K562 (cell line): ENCODE results near the gene CSRNP2. TPM values are rescaled to one million over a fixed set of nuclear protein-coding genes. Genes with fewer than 3 reads are reported as not detected.

Experiments
- BACH1 ChIP-seq: fragments of 200-800 bp; sonication (Bioruptor generic); IDR thresholded peaks from 2 replicates; pipeline ENCODE4 v1.6.1; 2016; ENCODE audit warnings: missing genetic modification characterization, missing compliant biosample characterization
- CHD4 ChIP-seq: fragments of 200-600 bp; sonication (generic); IDR thresholded peaks from 3 replicates; pipeline ENCODE4 v1.6.1; 2012; ENCODE audit warnings: low read depth, mild to moderate bottlenecking, mixed read lengths, low read length, inconsistent platforms; ENCODE audit not compliant: insufficient read depth, insufficient replicate concordance, poor library complexity, severe bottlenecking
- FOXA1 ChIP-seq: fragments of 450-650 bp; IDR thresholded peaks from 2 replicates; pipeline ENCODE4 v1.6.1; 2016; ENCODE audit warnings: mild to moderate bottlenecking, borderline replicate concordance
- GABPA ChIP-seq: fragments of 200-800 bp; sonication (Bioruptor generic); conservative IDR thresholded peaks from 2 replicates; pipeline ENCODE4 v1.6.1; 2016; ENCODE audit warnings: low read depth, missing genetic modification characterization, missing compliant biosample characterization
- HDAC3 ChIP-seq: fragments of 450-650 bp; IDR thresholded peaks from 2 replicates; pipeline ENCODE4 v1.6.1; 2018; ENCODE audit warnings: borderline replicate concordance, mild to moderate bottlenecking, moderate library complexity; ENCODE audit not compliant: partially characterized antibody
- HEY1 ChIP-seq: fragments of 250-450 bp; sonication (Bioruptor Pico); IDR thresholded peaks from 2 replicates; pipeline ENCODE4 v1.5.0; 2020; ENCODE audit warnings: mild to moderate bottlenecking, moderate library complexity, borderline replicate concordance
- HNRNPUL1 ChIP-seq: fragments of 200-400 bp; formaldehyde crosslinking; IDR thresholded peaks from 2 replicates; pipeline ENCODE4 v1.6.1; 2017; ENCODE audit warnings: low read length
- IFI16 ChIP-seq: fragments of 250-450 bp; sonication (Bioruptor Pico); IDR thresholded peaks from 2 replicates; pipeline ENCODE4 v2.1.2; 2022; ENCODE audit warnings: mild to moderate bottlenecking, inconsistent platforms
- MEIS2 ChIP-seq: fragments of 450-650 bp; IDR thresholded peaks from 2 replicates; pipeline ENCODE4 v1.6.1; 2014; ENCODE audit warnings: mild to moderate bottlenecking; ENCODE audit not compliant: partially characterized antibody
- NCOA6 ChIP-seq: fragments of 450-650 bp; IDR thresholded peaks from 2 replicates; pipeline ENCODE4 v1.6.1; 2017; ENCODE audit warnings: mild to moderate bottlenecking
- NFE2L1 ChIP-seq: fragments of 450-650 bp; IDR thresholded peaks from 2 replicates; pipeline ENCODE4 v1.6.1; 2016; ENCODE audit warnings: missing genetic modification characterization, low read depth, mild to moderate bottlenecking, missing compliant biosample characterization, moderate library complexity, borderline replicate concordance
- PATZ1 ChIP-seq: fragments of 250-450 bp; sonication (Bioruptor Pico); IDR thresholded peaks from 2 replicates; pipeline ENCODE4 v1.5.0; 2020; ENCODE audit warnings: mild to moderate bottlenecking, borderline replicate concordance
- RFX7 ChIP-seq: fragments of 250-450 bp; sonication (Bioruptor Pico); IDR thresholded peaks from 2 replicates; pipeline ENCODE4 v1.5.1; 2021; ENCODE audit warnings: mild to moderate bottlenecking
- TFAM ChIP-seq: fragments of 250-450 bp; sonication (Bioruptor Pico); conservative IDR thresholded peaks from 2 replicates; pipeline ENCODE4 v1.5.0; 2021; ENCODE audit warnings: mild to moderate bottlenecking, moderate library complexity
- ZFP1 ChIP-seq: fragments of 450-650 bp; formaldehyde crosslinking; IDR thresholded peaks from 2 replicates; pipeline ENCODE4 v1.4.0; 2020; ENCODE audit warnings: mild to moderate bottlenecking, mixed read lengths
- ZNF184 ChIP-seq: sonication (generic); formaldehyde crosslinking; IDR thresholded peaks from 2 replicates; pipeline ENCODE4 v1.5.0; 2020; ENCODE audit warnings: missing genetic modification reagents
- ZNF232 ChIP-seq: sonication (generic); formaldehyde crosslinking; IDR thresholded peaks from 2 replicates; pipeline ENCODE4 v1.8.0; 2022; ENCODE audit warnings: mild to moderate bottlenecking, missing genetic modification reagents
- ZNF282 ChIP-seq: sonication (generic); formaldehyde crosslinking; IDR thresholded peaks from 2 replicates; pipeline ENCODE4 v1.8.1; 2023; ENCODE audit warnings: missing genetic modification reagents
- ZNF431 ChIP-seq: sonication (generic); formaldehyde crosslinking; IDR thresholded peaks from 2 replicates; pipeline ENCODE4 v1.8.0; 2022; ENCODE audit warnings: mild to moderate bottlenecking, missing genetic modification reagents
- ZNF592 ChIP-seq: fragments of 450-650 bp; IDR thresholded peaks from 2 replicates; pipeline ENCODE4 v1.6.1; 2017; ENCODE audit warnings: antibody characterized with exemption, mild to moderate bottlenecking
- ZNF639 ChIP-seq, 2 experiments: fragments of 200-800 bp in 1 of 2; sonication (Bioruptor generic) in 1 of 2; sonication (generic) in 1 of 2; formaldehyde crosslinking in 1 of 2; IDR thresholded peaks in 1 of 2; conservative IDR thresholded peaks in 1 of 2; 2 replicates each; pipeline versions ENCODE4 v1.5.0 to v1.6.1; 2016 to 2020; ENCODE audit warnings: missing compliant biosample characterization in 1 of 2, missing genetic modification characterization in 1 of 2, missing genetic modification reagents in 1 of 2
- ZSCAN32 ChIP-seq: fragments of 450-650 bp; formaldehyde crosslinking; IDR thresholded peaks from 2 replicates; pipeline ENCODE4 v1.4.0; 2020; ENCODE audit warnings: mild to moderate bottlenecking, moderate library complexity
- polyA plus RNA-seq, 8 experiments: library from polyadenylated mRNA; depleted of rRNA in 4 of 8; stranded (reverse) in 5 of 8; unstranded in 3 of 8; fragments of >200 nt; fragmentation: Nextera tagmentation in 2 of 8; fragmentation: Illumina TruSeq in 1 of 8; extraction: Ambion mirVana in 2 of 8; extraction: Trizol in 1 of 8; gene quantifications; 2 replicates each; pipeline versions ENCODE4 v1.2.1 to v1.2.3, GENCODE V29; 2011 to 2014; ENCODE audit warnings: inconsistent platforms in 1 of 8, missing spikeins in 1 of 8
- total RNA-seq, 7 experiments: library from RNA; depleted of rRNA in 6 of 7; stranded (reverse); fragments of >200 nt in 6 of 7; fragmentation: Illumina TruSeq in 2 of 7; extraction: Trizol in 2 of 7; gene quantifications; 2 replicates each; pipeline versions ENCODE4 v1.2.1 to v1.2.3, GENCODE V29; 2011 to 2021; ENCODE audit warnings: low replicate concordance in 1 of 7

Gene CSRNP2
- total and polyA plus RNA-seq, 9 of the 15 experiments (the other 6 are each of a cell fraction or from before 2014, with no cell fraction given) = 1.6 to 13.9 (median 5.9) TPM

GRCh38 chr12:51021694-51022093 lies 61.7 kb downstream of the CSRNP2 start (continued):
- TF ChIP-seq ZNF592 (peak; percentile 57; the same call in 1 of the 2 replicates), NFE2L1 (tag) (no peak), BACH1 (tag) (no peak), HEY1 (CRISPR knock-in tag) (no peak), ZNF232 (no peak), ZFP1 (CRISPR knock-in tag) (no peak), ZNF184 (CRISPR knock-in tag) (no peak), GABPA (tag) (no peak; the same call in 1 of the 2 replicates), PATZ1 (CRISPR knock-in tag) (no peak), CHD4 (no peak), HDAC3 (peak; percentile 36), NCOA6 (no peak), RFX7 (CRISPR knock-in tag) (no peak), ZNF282 (CRISPR knock-in tag) (no peak), IFI16 (CRISPR knock-in tag) (no peak), FOXA1 (no peak), MEIS2 (peak; percentile 79), ZNF431 (no peak), HNRNPUL1 (no peak), ZSCAN32 (CRISPR knock-in tag) (no peak), TFAM (CRISPR knock-in tag) (no peak), ZNF639 (CRISPR knock-in tag; conservative IDR thresholded peaks at IDR 0.05 in 1 of 2, IDR thresholded peaks at IDR 0.05 in 1 of 2) (no peak; a peak in 1 of 4 replicates)
